Measurements from ENCODE around the gene FCN1.
"Not testable (repeated sequence)": the region's sequence is repeated elsewhere in the genome, so short reads cannot be mapped to it uniquely, and the experiment has no call there.

Gene FCN1

DNA sequence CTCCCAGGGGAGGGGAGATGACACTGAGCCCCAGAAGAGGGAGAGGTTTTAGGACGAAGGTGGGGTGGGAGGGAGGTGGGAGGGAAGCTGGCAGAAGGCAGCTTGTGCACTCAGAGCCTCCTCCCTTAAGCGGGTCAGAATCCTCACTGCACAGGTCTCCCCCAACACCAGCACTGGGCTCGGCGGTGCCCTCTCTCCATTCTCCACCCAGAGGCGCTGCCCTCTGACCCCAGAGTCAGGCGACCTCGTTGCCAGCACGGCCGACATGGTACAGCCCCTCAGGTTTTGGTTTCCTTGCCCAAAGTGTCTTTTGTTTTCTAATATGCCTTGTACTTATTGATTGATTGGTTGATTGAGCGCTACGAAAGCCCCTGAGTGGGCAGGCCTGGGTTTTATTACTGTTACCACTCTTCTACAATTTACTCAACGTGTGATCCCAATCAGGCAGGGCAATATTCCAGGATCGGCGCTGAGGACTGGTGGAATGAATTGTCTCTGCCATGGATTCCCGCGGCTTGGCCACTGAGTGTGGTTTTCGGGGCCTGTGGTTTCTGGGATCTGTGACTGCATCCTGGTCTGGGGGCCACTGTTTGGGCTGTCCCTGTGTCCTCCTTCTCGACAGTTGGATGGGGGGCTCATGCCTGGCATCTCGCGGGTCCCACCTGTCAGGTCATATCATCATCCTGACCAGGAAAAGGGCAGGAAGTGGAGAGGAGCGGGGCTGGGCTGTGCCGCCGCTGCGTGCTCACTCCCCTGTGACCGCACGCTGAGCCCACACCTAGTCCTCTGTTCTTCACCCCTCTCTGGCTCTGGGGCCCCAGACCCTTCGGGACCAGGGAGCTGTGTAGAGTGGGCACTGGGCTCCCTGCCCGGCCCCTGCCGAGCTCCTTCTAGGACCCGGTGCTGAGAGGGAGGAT lies 46.7 kb downstream of the FCN1 start:
- no peak for DNase-seq

DNA sequence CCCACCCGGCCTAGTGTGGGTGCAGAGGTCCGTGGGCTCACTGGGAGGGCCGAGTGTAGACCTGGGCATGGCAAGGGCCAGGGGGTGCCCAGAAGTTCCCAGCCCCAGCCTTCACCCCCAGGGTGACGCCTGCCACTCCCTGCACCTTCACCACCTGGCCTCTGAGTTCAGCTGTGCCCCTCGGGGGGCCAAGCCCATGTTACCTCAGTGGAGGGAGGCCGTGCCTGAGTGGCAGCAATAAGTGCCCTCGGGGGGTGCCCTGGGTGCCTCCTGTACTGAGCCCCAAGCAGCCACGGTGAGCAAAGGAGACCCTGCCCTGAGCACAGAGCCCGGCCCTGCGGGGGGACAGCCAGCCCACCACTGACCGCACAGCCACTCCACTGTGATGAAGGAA lies 47.4 kb downstream of the FCN1 start:
- DNase-seq = no peak

DNA sequence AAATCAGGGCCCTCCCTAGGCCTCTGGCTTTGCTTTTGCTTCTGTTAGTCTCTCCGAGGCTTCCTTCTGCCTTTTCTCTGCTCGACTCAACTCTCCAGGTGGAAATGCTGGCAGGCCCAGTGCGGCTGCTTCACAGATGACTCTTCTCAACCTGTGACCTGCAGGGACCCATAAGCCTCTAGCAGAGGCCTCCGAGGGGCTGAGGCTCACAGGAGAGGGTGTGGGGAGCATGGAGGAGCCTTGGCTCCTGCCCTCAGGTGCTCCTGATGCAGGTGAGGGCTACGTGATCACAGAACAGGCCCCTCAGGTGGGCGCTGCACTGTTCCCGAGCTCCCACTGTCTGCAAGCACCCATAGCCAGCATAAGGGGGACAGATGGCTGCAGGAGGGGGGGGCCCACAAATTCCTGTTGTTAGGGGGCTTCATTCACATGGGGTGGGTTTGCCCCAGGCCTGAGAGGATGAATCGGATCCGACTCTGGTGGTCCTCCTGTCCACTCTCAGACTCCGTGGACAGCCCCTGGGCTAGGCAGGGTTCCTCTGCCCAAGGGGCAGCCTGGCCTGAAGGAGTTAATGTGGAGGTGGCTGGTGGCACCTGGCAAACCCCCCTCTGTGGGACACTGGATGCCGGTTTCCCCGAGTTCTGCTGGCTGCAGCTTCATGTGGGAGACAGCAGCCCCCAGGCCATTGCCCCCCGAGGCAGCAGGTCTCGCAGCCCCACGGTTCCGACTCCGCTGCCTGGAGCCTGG lies 48.0 kb downstream of the FCN1 start:
- DNase-seq = no peak

DNA sequence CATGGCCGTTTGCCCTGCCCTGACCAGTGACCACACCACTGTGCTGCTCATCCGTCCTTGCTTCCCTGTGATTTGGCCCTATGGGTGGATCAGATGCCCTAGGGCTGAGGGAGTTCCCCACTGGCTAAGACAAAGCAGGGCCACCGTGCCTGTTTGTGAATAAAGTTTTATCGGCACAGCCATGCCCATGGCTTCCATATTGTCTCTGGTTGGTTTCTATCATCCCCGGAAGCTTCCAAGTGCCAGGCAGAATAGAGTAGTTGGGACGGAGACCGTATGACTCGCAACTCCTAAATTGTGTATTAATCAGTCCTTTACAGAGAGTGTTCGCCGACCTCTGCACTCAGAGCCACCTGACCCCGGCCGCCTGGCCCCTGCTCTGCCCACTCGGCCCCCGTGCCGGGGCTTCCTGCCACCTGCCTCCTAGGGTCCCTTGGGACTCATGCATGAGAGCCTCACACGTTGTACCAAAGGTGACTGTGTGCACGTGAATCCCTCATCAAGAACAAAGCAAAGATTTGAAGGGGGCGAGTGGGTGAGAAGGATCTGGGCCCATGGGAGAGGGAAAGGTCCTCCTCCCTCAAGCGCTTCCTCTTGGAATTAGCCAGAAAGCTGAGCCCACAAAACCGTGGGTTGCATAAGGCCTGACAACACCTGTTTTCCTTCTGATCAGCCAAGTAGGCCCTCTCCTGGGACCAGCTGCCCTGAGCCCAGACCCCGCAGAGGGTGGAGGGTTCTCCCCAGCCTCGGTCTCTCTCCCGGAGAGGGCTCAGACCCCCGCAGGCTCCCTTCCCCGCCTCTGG lies 48.8 kb downstream of the FCN1 start:
- no peak for DNase-seq

DNA sequence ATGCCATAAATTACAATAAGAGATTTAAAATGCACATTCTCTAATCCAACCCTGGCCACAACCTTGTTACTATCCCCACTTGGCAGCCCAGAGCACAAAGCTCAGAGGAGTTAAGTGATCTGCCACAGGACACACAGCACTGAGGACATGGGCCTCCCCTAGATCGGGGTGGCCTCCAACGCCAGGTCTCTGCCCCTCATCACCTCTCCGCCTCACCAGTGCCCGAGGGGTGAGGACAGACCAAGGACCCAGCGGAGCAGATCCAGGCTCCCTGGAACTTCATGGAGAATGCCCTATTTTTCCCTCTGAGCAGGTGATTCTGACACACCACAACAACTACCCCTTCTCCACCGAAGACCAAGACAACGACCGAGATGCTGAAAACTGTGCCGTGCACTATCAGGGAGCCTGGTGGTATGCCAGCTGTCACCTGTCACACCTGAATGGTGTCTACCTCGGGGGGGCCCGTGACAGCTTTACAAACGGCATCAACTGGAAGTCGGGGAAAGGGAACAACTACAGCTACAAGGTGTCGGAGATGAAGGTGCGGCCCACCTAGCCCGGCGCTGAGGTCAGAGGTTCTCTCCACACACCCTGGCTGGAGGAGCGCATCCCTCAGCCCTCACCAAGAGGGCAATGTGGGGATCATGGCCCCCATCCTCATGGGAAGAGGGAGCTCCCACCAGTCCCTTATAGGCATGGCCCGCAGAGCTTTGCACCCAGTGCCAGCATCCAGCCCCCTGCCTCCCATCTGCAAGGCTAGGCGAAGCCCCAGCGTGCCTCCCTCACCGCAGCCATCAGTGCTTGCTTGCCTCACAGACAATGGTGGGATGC lies 49.6 kb downstream of the FCN1 start:
- no peak for DNase-seq

DNA sequence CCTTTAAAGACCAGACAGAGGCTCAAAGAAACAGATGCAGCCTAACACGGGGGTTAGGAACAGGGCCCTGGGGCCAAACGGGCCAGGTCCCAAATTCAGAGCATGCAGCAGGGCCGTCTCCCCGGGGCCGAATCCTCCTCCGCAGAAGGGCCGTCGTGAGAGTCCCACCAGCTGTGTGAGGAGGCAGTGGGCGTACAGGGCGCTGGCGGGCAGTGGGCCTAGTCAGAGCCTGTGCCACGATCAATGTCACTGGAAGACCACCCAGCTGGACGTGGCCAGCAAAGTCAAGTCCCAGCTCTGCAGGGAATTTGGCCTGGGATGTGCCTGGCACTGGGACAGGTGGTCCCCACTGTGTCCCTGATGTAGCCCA lies 52.9 kb downstream of the FCN1 start:
- DNase-seq = no peak

DNA sequence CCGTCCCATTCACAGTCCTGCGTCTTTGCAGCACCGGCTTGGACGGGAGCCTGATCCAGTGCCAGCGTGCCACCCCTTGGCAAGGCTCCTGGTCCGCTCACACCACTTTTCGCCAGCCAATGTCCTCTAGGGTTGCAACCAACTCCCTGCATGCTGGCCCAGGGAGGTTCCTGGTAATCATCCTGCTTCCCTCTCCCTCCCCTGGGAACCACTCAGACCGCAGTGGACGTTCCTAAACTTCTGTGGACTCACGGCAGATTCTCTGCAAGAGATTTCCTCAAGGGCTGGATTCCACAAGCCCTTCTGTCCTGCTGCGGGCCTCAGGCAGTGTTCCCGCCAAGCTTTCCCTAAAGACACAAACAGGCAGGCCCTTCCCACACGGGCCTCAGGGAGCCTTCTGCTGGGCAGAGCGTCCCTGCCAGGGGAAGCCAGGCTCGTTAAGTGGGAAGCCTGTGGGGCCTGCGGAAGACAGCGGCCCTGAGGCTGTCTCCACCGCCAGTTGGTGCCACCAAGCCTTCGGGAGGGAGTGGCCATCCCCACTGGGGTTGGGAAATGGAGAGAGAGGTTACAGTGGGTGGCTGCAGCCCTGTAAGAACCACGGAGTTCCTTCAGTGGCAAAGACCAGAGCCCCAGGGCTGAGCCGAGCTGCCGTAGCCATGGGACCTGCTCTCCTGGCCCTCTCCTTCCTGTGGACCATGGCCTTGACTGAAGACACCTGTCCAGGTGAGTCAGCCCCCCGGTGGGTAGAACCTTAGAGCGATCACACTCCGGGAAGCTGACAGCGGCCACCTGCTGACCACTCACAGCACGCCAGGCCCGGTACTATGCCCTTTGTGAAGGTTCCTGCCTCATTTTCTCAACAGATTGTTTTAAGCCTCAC lies 53.5 kb downstream of the FCN1 start:
- no peak for DNase-seq

DNA sequence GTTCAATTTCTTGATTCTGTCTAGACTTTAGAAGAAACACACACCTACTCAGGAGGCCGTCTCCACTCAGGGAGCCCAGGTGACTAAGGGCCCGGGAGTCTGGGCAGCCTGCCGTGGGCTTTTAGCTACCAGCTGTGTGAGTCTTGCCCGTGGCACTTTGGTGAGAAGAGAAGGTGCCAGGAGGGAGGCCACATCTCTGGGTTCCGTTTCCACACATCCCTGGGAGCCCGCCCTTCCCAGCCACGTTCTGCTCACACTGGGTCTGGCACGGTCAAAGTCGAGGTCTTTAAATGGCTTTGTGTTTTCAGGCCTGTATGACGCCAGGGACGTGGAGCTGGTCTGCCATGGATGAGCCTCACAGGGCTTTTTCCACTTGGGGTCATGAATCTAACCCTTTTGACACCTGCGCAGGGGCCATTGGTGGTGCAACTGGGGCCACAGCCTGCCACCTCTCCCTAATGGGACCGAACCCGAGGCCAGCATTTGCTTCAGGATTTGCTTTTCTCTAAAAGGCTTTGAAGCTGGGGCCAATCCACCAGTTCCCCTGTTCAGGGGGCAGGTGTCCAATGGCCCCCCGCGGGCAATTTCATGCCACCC lies 54.3 kb downstream of the FCN1 start:
- no peak for DNase-seq

DNA sequence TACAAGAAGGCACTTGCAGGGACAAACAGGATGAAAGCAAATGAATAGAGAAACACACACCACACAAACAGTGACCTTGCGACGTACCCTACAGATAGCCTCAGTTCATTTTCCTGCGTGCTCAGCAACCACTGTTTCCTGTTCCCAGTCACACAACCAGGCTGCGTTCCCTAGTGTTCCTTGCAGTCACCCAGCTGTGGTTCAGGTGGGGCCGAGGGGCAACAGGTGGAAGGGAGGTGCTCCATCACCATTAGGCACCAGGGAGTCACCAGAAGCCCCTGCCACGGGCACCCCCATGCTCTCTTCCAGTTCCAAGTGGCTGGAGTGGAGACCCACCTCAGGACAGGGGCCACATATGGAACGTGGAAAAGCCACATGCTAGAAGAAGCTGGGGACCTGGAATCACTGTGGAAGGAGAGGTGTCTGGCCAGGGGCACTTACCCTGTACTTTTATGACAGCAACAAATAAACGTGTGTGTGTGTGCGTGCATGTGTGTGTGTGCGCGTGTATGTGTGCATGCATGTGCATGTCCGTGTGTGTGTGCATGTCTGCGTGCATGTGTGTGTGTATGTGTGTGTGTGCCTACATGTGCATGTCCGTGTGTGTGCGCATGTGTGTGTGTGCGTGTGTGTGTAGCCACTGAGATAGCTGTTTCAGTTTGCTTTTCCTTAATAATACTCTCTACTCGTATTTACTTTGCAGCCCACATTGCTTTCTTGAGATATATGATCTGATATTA lies 55.9 kb downstream of the FCN1 start:
- DNase-seq = no peak

DNA sequence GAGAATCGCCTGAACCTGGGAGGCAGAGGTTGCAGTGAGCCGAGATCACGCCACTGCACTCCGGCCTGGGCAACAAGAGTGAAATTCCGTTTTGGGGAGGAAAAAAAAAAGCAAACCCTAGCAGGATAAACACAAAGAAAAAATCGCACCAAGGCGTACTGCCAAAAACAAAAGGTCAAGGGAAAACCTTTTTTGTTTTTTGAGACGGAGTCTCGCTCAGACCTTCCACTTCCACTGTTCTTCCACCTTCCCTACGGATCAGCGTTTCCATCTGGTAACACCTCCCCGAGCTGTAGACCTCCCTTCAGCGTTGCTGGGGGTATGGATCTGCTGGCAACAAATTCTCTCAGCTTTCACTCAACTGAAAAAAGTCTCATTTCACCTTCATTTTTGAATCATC lies 57.2 kb downstream of the FCN1 start:
- no peak for DNase-seq

DNA sequence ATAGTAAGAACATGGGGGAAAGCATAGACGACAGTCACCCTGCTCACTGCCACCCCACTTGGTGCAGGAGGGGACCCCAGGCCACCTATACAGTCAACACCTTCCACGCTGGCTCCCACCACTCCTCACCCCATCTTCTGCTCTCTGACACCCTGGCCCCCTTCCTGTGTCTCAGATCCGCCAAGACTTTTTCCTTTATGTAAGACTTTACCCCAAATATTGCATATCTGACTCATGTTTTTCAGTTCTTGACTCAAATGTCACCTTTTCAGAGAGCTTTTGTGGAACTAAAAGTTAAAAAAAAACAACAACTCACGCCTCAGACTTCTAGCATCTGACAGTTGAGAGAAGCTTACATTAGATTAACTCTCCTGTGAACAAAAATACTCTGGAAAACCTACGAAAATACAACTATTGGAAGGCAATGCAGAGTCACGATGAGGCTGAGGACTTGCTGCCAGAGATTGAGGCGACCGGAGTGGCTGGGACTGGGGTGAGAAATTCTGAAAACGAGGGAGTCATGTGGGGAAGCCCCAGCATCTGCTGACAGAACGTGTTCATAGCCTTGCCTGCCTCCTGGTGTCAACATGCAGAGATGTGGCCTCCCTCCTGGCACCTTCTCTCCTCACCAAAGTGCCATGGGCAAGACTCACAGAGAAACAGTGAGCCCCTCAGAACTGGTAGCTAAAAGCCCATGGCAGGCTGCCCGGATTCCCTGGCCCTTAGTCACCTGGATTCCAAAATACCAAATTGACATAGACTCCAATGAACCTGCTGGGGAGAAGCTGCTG lies 59.5 kb downstream of the FCN1 start:
- no peak for DNase-seq

DNA sequence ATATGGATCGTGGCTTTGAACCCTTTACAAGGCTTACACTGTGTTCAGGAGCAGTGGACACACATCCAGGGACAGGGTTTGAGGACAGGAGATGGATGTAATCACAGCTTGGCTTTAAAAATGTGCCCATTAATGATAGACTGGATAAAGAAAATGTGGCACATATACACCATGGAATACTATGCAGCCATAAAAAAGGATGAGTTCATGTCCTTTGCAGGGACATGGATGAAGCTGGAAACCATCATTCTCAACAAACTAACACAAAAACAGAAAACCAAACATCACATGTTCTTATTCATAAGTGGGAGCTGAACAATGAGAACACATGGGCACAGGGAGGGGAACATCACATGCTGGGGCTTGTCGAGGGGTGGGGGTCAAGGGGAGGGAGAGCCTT lies 60.3 kb downstream of the FCN1 start:
- DNase-seq = not testable (repeated sequence)

DNA sequence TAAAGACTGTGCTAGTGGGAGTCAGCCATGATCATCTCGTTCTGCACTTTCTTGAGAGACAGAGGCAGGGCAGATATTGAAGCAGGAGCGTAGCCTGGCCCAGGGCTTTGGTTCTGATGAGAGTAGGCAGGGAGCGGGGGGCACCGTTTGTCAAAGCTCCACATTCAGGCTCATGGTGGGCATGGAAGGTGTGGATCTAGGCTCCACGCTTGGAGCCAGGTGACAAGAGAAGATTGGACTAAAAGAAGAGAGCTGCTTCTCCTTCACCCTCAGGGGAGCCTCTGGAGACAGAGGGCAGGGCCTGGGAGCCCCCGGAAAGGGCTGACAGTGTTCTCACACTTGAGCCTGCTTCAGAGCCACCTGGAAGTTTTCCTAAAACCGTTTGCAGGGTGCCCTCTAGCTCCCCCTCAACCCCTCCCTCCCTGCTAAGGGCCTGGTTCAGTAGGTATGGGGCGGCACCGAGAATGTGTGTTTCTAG lies 61.8 kb downstream of the FCN1 start:
- DNase-seq = no peak

Measured in NCI-H345 (cell line).